ENCODE data around the gene S100A4.
A peak's percentile ranks its signal among the peaks of the same experiment; 100 is the strongest.
"Not testable (repeated sequence)": the region's sequence is repeated elsewhere in the genome, so short reads cannot be mapped to it uniquely, and the experiment has no call there.

S100A4 gene

DNA sequence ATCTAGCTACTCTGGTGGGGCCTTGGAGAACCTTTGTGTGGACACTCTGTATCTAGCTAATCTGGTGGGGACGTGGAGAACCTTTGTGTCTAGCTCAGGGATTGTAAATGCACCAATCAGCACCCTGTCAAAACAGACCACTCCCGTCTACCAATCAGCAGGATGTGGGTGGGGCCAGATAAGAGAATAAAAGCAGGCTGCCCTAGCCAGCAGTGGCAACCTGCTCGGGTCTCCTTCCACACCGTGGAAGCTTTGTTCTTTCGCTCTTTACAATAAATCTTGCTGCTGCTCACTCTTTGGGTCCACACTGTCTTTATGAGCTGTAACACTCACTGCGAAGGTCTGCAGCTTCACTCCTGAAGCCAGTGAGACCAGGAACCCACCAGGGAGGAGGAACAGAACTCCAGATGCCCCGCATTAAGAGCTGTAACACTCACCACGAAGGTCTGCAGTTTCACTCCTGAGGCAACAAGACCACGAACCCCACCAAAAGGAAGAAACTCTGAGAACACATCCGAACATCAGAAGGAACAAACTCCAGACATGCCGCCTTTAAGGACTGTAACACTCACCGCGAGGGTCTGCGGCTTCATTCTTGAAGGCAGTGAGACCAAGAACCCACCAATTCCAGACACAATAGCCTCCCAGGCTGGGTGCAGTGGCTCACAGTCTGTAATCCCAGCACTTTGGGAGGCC lies 23.1 kb downstream of the S100A4 start:
- not testable (repeated sequence) for H3K27ac ChIP-seq (ENCODE audit: low read depth, low read length); H3K9me3 ChIP-seq (ENCODE audit: control insufficient read depth in 1 of 2, low read length in 2 of 2); H3K27me3 ChIP-seq (ENCODE audit: control insufficient read depth in 1 of 2, insufficient read depth in 2 of 2, low read length in 2 of 2); H3K36me3 ChIP-seq (ENCODE audit: control insufficient read depth in 1 of 2, insufficient read depth in 2 of 2, low read length in 2 of 2); H3K9ac ChIP-seq (ENCODE audit: low read depth in 1 of 2, low read length in 2 of 2); H3K4me3 ChIP-seq (ENCODE audit: low read depth in 1 of 2, low read length in 2 of 2)
- peaks cover 9 to 18% of the 10 kb centered on the region in 2 donors for H3K4me1 ChIP-seq (ENCODE audit: control insufficient read depth in 1 of 2, insufficient read depth in 2 of 2, low read length in 2 of 2)

DNA sequence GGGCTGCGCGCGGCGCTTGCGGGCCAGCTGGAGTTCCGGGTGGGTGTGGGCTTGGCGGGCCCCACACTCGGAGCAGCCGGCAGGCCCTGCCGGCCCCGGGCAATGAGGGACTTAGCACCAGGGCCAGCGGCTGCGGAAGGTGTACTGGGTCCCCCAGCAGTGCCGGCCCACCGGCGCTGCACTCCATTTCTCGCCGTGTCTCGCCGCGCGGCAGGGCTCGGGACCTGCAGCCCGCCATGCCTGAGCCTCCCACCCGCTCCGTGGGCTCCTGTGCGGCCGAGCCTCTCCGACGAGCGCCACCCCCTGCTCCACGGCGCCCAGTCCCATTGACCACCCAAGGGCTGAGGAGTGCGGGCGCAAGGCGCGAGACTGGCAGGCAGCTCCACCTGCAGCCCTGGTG lies 23.8 kb downstream of the S100A4 start:
- H3K27me3 ChIP-seq (ENCODE audit: control insufficient read depth in 1 of 2, insufficient read depth in 2 of 2, low read length in 2 of 2); H3K9ac ChIP-seq (ENCODE audit: low read depth in 1 of 2, low read length in 2 of 2); H3K9me3 ChIP-seq (ENCODE audit: control insufficient read depth in 1 of 2, low read length in 2 of 2); H3K4me3 ChIP-seq (ENCODE audit: low read depth in 1 of 2, low read length in 2 of 2); H3K27ac ChIP-seq (ENCODE audit: low read depth, low read length); H3K36me3 ChIP-seq (ENCODE audit: control insufficient read depth in 1 of 2, insufficient read depth in 2 of 2, low read length in 2 of 2): not testable (repeated sequence)
- H3K4me1 ChIP-seq (ENCODE audit: control insufficient read depth in 1 of 2, insufficient read depth in 2 of 2, low read length in 2 of 2), result peaks cover 9 to 18% of the 10 kb centered on the region in 2 donors

DNA sequence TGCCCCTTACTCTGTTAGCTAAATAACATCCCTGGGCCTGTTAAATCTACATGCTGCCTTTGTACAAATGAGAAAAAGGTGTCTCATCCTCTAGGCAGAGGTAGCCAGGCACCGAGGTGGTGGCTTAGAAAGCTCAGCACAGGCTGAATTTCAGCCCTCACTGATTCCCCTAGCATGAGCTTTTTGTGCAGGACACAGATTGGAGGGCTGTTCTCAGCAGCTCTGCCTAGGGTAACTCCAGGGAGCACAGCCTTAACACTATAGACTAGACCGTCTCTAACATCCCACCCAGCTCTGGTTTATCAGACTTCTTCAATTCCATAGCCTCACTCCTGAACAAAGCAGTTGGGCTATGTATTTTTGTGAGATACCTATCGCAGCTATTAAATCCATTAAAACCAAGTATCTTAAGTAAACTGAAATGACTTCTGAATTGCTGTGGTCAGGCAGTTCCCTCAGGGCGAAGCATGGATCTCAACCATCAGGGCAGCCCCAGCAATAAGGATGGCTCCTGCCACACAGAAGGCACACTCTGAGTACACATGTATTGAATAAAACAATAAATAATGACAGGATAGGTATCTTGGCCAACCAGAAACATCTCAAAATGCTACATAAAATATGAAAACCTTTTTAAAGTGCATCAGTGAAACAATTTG lies 24.7 kb downstream of the S100A4 start:
- no peak overlapping the region for H3K27ac ChIP-seq (ENCODE audit: low read depth, low read length)
- H3K36me3 ChIP-seq (ENCODE audit: control insufficient read depth in 1 of 2, insufficient read depth in 2 of 2, low read length in 2 of 2), result no peaks in the 10 kb centered on the region
- peak overlapping the region; percentile 28 to 52 for H3K9ac ChIP-seq (ENCODE audit: low read depth in 1 of 2, low read length in 2 of 2)
- H3K4me1 ChIP-seq (ENCODE audit: control insufficient read depth in 1 of 2, insufficient read depth in 2 of 2, low read length in 2 of 2), result peaks cover 16 to 20% of the 10 kb centered on the region in 2 donors
- no peak overlapping the region for H3K4me3 ChIP-seq (ENCODE audit: low read depth in 1 of 2, low read length in 2 of 2)
- no peaks in the 10 kb centered on the region for H3K27me3 ChIP-seq (ENCODE audit: control insufficient read depth in 1 of 2, insufficient read depth in 2 of 2, low read length in 2 of 2)
- H3K9me3 ChIP-seq (ENCODE audit: control insufficient read depth in 1 of 2, low read length in 2 of 2), result no peaks in the 10 kb centered on the region

DNA sequence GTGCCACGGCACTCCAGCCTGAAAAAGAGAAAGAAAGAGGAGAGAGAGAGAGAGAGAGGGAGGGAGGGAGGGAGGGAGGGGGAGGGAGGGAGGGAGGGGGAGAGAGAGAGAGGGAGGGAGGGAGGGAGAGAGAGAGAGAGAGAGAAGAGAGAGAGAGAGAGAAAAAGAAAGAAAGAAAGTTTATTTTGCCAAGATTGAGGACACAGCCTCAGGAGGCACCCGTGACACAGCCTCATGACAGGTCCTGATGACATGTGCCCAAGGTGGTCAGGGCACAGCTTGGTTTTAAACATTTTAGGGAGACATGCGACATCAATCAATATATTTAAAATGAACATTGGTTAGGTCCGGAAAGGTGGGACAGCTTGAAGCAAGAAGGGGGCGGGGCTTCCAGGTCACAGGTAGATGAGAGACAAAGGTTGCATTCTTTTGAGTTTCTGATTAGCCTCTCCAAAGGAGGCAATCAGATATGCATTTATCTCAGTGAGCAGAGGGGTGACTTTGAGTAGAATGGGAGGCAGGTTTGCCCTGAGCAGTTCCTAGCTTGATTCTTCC lies 25.4 kb downstream of the S100A4 start:
- H3K27ac ChIP-seq (ENCODE audit: low read depth, low read length), result not testable (repeated sequence)

DNA sequence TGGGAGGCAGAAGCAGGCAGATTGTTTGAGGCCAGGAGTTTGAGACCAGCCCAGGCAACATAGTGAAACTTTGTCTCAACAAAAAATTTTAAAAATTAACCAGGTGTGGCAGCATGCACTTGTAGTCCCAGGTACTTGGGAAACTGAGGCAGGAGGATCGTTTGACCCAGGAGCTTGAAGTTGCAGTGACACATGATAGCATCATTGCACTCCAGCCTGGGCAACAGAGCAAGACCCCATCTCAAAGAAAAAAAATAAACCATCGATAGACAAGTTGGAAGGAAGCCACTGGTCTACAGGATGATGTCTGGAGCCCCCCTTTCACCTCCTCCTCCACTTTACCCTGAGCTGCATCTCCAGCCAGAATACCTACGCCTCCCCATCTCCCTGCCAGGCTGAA lies 26.4 kb downstream of the S100A4 start:
- H3K36me3 ChIP-seq (ENCODE audit: control insufficient read depth in 1 of 2, insufficient read depth in 2 of 2, low read length in 2 of 2), result no peaks in the 10 kb centered on the region
- peaks cover 25 to 26% of the 10 kb centered on the region in 2 donors for H3K4me1 ChIP-seq (ENCODE audit: control insufficient read depth in 1 of 2, insufficient read depth in 2 of 2, low read length in 2 of 2)
- H3K9ac ChIP-seq (ENCODE audit: low read depth in 1 of 2, low read length in 2 of 2), result no peak overlapping the region
- no peak overlapping the region for H3K4me3 ChIP-seq (ENCODE audit: low read depth in 1 of 2, low read length in 2 of 2)
- H3K27ac ChIP-seq (ENCODE audit: low read depth, low read length), result no peak overlapping the region
- H3K27me3 ChIP-seq (ENCODE audit: control insufficient read depth in 1 of 2, insufficient read depth in 2 of 2, low read length in 2 of 2), result no peaks in the 10 kb centered on the region
- H3K9me3 ChIP-seq (ENCODE audit: control insufficient read depth in 1 of 2, low read length in 2 of 2), result no peaks in the 10 kb centered on the region

More for the DNA sequence above, 25.4 kb downstream of the S100A4 start:
- not testable (repeated sequence) for H3K9me3 ChIP-seq (ENCODE audit: control insufficient read depth in 1 of 2, low read length in 2 of 2); H3K27me3 ChIP-seq (ENCODE audit: control insufficient read depth in 1 of 2, insufficient read depth in 2 of 2, low read length in 2 of 2); H3K36me3 ChIP-seq (ENCODE audit: control insufficient read depth in 1 of 2, insufficient read depth in 2 of 2, low read length in 2 of 2); H3K4me3 ChIP-seq (ENCODE audit: low read depth in 1 of 2, low read length in 2 of 2)
- peak overlapping the region; percentile 28 to 52 for H3K9ac ChIP-seq (ENCODE audit: low read depth in 1 of 2, low read length in 2 of 2)
- H3K4me1 ChIP-seq (ENCODE audit: control insufficient read depth in 1 of 2, insufficient read depth in 2 of 2, low read length in 2 of 2), result peaks cover 23 to 24% of the 10 kb centered on the region in 2 donors

DNA sequence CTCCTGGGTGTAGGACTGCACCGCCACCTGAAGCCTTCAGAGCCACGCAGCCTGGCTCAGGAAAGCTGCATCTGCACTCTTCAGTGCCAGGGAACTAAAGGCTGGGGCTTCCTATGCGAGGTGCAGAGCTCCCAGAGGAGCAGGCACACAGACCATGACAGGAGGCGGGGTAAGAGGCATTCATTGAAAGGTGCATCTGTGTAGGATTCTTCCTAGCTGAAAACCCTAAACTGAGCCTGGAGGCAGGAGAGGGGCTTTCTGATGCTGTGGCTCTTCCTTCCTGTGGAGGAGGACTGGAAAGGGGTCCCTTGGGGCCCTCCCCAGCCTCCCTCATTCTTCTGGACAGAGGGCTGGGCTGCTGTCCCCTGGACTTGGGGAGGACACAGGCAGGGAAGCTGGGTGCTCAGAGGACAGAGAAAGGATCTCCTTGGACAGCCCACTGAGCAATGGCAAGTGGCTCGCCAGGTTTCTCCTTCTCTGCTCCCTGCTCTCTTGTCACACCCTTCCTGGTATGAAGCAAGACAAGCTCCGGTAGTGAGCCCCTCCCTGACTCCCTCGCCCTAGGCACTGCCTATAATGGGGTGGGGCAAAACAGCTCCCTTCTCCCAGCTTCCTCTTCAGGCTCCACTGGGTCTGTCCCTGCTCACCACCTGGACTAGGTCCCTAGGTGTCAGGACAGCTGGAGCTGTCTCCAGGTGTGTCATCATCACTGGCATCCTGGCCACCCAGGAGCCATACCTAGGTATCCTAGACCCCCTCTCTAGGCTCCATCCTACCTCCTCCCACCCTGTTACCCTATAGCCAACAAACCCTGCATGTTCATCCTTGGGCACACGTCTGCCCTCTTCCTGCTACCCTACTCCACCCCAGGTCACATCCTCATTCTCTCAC lies 29.9 kb downstream of the S100A4 start:
- Histone ChIP-seq H3K36me3 (ENCODE audit: control insufficient read depth in 1 of 2, insufficient read depth in 2 of 2, low read length in 2 of 2) (no peaks in the 10 kb centered on the region), H3K9me3 (ENCODE audit: control insufficient read depth in 1 of 2, low read length in 2 of 2) (no peaks in the 10 kb centered on the region), H3K27ac (ENCODE audit: low read depth, low read length) (peak overlapping the region; percentile 76), H3K9ac (ENCODE audit: low read depth in 1 of 2, low read length in 2 of 2) (peak overlapping the region in 1 of 2 donors; percentile 80), H3K4me3 (ENCODE audit: low read depth in 1 of 2, low read length in 2 of 2) (no peak overlapping the region), H3K27me3 (ENCODE audit: control insufficient read depth in 1 of 2, insufficient read depth in 2 of 2, low read length in 2 of 2) (no peaks in the 10 kb centered on the region), H3K4me1 (ENCODE audit: control insufficient read depth in 1 of 2, insufficient read depth in 2 of 2, low read length in 2 of 2) (peaks cover 27 to 33% of the 10 kb centered on the region in 2 donors)

DNA sequence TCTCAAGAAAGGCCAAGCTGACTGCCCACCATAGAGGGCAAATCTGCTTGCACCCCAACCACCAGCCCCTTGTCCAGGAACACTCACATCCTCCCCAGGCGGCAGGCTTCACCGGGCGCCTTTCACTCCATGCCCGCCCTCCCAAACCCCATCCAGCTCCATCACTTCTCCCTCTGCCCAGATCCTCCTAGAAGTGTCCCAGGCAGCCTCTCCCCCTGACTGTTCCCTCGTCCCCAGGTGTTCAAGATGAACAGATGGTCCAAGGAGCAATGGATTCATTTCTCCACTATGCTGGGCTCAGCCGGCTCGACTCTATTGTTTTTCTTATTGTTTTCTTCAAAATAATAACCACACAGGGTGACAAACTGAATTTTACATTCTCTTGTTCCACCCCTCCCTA lies 31.9 kb downstream of the S100A4 start:
- Histone ChIP-seq H3K4me1 (ENCODE audit: control insufficient read depth in 1 of 2, insufficient read depth in 2 of 2, low read length in 2 of 2) (peaks cover 22 to 30% of the 10 kb centered on the region in 2 donors), H3K9ac (ENCODE audit: low read depth in 1 of 2, low read length in 2 of 2) (no peak overlapping the region), H3K9me3 (ENCODE audit: control insufficient read depth in 1 of 2, low read length in 2 of 2) (no peaks in the 10 kb centered on the region), H3K27ac (ENCODE audit: low read depth, low read length) (no peak overlapping the region), H3K4me3 (ENCODE audit: low read depth in 1 of 2, low read length in 2 of 2) (no peak overlapping the region), H3K36me3 (ENCODE audit: control insufficient read depth in 1 of 2, insufficient read depth in 2 of 2, low read length in 2 of 2) (no peaks in the 10 kb centered on the region), H3K27me3 (ENCODE audit: control insufficient read depth in 1 of 2, insufficient read depth in 2 of 2, low read length in 2 of 2) (no peaks in the 10 kb centered on the region)

GRCh38 chr1:153513023-153513422 lies 32.6 kb downstream of the S100A4 start:
- no peak overlapping the region for H3K9ac ChIP-seq (ENCODE audit: low read depth in 1 of 2, low read length in 2 of 2)
- H3K27ac ChIP-seq (ENCODE audit: low read depth, low read length), result no peak overlapping the region
- no peaks in the 10 kb centered on the region for H3K36me3 ChIP-seq (ENCODE audit: control insufficient read depth in 1 of 2, insufficient read depth in 2 of 2, low read length in 2 of 2)
- peaks cover 22 to 31% of the 10 kb centered on the region in 2 donors for H3K4me1 ChIP-seq (ENCODE audit: control insufficient read depth in 1 of 2, insufficient read depth in 2 of 2, low read length in 2 of 2)
- H3K27me3 ChIP-seq (ENCODE audit: control insufficient read depth in 1 of 2, insufficient read depth in 2 of 2, low read length in 2 of 2), result no peaks in the 10 kb centered on the region
- H3K9me3 ChIP-seq (ENCODE audit: control insufficient read depth in 1 of 2, low read length in 2 of 2), result no peaks in the 10 kb centered on the region
- H3K4me3 ChIP-seq (ENCODE audit: low read depth in 1 of 2, low read length in 2 of 2), result no peak overlapping the region

- Histone ChIP-seq H3K27ac (ENCODE audit: low read depth, low read length) (no peak overlapping the region), H3K4me1 (ENCODE audit: control insufficient read depth in 1 of 2, insufficient read depth in 2 of 2, low read length in 2 of 2) (peaks cover 34 to 43% of the 10 kb centered on the region in 2 donors), H3K4me3 (ENCODE audit: low read depth in 1 of 2, low read length in 2 of 2) (no peak overlapping the region)
Measured at GRCh38 chr1:153510984-153511410, 34.6 kb downstream of the S100A4 start.

More at GRCh38 chr1:153510984-153511410, 34.6 kb downstream of the S100A4 start:
- Histone ChIP-seq H3K9me3 (ENCODE audit: control insufficient read depth in 1 of 2, low read length in 2 of 2) (no peaks in the 10 kb centered on the region), H3K27me3 (ENCODE audit: control insufficient read depth in 1 of 2, insufficient read depth in 2 of 2, low read length in 2 of 2) (no peaks in the 10 kb centered on the region), H3K9ac (ENCODE audit: low read depth in 1 of 2, low read length in 2 of 2) (no peak overlapping the region), H3K36me3 (ENCODE audit: control insufficient read depth in 1 of 2, insufficient read depth in 2 of 2, low read length in 2 of 2) (no peaks in the 10 kb centered on the region)

Data from duodenal mucosa (tissue), 2 donors.